Amygdala (tissue), 56 donors: ENCODE results near the gene RBMY1B.
"Not testable (repeated sequence)": the region's sequence is repeated elsewhere in the genome, so short reads cannot be mapped to it uniquely, and the experiment has no call there.

Experiments used
- DNase-seq, 56 donors: peaks; one replicate each; lab custom pipeline; 2025; lab: John Stamatoyannopoulos, UW

Gene RBMY1B

GRCh38 chrY:21511038-21511437 lies at the start of gene RBMY1B:
Gene RBMY1B, plus strand, starts transcription at chrY:21511338. Its CDS starts 2,013 bp downstream, at chrY:21513351.
- not testable (repeated sequence) for DNase-seq

GRCh38 chrY:21462915-21463314 lies 48.2 kb upstream of the RBMY1B start:
- DNase-seq: not testable (repeated sequence)

- DNase-seq: no peak
Observed at GRCh38 chrY:21482967-21483366, 28.2 kb upstream of the RBMY1B start.

- not testable (repeated sequence) for DNase-seq
Observed at GRCh38 chrY:21534579-21534978, 23.4 kb downstream of the RBMY1B start, which contains the start of gene RBMY1A1. Gene RBMY1A1, plus strand, starts transcription at chrY:21534879. Its CDS starts 2,013 bp downstream, at chrY:21536892.

- not testable (repeated sequence) for DNase-seq
Observed at GRCh38 chrY:21559316-21559984, 48.3 kb downstream of the RBMY1B start.
